Raji (cell line): ENCODE results near the gene RAB7A.

Experiments
- POLR2A ChIP-seq: IDR thresholded peaks from 2 replicates; pipeline ENCODE4 v1.6.1; 2011; ENCODE audit warnings: low read depth, low read length, control low read depth; ENCODE audit not compliant: insufficient read depth

Gene RAB7A

DNA sequence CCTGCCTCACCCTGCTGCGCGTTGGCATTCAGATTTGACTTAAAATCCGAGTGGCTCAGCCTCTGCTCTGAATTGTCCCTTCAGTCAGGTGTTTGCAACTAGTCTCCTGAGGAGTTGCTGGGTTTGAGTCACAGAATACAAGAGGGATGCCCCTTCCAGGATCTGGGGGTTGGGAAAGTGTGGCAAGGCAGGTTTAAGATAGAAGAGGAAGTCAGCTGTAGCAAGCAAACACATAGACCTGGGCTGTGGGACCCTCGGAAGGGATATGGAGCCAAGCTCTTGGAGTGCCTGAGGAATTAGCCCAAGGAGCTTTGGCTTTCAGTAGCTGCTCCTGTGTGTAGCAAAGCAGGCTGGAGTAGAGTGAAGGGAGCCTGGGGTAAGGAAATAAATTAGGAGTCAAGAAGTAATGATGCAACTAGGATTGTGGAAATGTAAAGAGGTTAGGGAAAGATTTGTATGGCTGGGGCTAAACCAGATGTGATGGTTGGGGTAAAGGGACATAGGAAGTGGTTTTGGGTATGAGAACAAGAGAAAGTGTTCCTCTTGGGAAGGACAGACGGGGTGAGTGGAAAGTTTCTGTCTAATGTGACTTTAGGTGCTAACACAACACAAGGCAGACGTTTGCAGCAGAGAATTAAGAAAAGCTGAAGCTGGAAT lies 41.2 kb downstream of the RAB7A start:
- no peak for TF ChIP-seq POLR2A

DNA sequence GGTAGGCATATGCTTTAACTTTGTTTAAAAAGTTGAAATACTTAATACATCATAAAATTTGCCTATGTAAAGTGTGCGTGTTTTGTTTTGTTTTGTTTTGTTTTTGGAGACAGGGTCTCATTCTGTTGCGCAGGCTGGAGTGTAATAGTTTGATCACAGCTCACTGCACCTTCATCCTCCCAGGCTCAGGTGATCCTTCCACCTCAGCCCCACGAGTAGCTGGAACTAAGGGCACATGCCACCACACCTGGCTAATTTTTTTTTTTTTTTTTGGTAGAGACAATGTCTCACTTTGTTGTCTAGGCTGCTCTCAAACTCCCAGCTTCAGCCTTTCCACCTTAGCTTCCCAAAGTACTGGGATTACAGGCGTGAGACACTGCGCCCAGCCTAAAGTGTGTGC lies 42.5 kb downstream of the RAB7A start:
- no peak for TF ChIP-seq POLR2A

DNA sequence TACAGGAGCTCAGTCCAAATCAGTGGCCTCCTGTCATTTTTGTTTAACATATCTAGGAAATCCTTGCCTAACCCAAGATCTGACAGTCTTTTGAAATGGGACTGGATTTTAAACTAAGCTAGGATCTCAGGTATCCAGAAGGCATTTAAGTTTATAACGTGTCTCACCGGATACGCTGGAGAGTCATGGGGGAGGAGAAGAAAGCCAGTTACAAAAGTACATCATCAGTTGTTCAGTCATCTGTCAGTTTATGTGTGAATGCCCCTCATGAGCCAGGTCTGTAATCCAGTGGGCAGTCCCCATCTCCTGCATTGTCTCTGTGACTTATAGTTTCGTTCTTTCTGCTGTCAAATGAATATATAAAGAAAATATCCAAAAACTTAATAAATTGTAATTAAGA lies 44.4 kb downstream of the RAB7A start:
- no peak for TF ChIP-seq POLR2A

DNA sequence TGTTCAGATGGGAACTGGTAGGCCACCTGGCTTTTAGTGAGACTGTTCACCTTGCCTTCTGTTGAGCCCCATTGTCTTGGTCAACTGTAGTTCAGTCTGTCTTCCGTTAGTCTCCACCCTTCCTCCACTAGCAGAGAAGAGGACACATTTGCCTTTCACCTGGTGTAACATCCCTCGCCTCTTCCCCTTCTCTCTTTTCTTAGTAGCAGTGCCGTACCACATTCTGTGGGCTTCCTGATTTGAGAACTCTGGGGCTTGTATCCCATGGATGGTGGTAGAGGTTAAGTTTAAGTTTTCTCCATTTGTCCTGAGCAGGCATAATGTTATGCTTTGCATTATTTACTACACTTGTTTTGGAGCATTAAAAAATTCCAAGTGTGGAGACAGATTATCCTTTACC lies 49.3 kb downstream of the RAB7A start:
- no peak for TF ChIP-seq POLR2A

DNA sequence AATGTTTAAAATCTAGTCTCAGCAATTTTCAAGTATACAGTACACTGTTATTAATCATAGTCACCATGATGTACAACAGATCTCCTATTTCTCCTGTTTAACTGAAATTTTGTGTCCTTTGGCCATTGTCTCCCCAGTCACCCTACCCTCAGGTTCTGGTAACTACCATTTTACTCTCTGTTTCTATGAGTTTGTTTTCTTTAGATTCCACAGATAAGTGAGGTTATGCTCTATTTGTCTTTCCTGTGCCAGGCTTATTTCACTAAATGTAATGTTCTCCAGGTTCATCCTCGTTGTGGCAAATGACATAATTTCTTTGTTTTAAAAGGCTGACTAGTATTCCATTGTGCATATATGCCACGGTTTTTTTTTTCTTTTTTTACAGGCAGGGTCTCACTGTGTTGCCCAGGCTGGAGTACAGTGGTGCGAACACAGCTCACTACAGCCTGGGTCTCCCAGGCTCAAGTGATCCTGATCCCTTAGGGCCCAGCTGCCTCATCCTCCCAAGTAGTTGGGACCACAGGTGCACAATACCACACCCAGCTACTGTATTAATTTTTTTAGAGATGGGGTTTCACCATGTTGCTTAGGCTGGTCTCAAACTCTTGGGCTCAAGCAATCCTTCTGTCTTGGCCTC lies 50.0 kb downstream of the RAB7A start:
- TF ChIP-seq POLR2A, result no peak

DNA sequence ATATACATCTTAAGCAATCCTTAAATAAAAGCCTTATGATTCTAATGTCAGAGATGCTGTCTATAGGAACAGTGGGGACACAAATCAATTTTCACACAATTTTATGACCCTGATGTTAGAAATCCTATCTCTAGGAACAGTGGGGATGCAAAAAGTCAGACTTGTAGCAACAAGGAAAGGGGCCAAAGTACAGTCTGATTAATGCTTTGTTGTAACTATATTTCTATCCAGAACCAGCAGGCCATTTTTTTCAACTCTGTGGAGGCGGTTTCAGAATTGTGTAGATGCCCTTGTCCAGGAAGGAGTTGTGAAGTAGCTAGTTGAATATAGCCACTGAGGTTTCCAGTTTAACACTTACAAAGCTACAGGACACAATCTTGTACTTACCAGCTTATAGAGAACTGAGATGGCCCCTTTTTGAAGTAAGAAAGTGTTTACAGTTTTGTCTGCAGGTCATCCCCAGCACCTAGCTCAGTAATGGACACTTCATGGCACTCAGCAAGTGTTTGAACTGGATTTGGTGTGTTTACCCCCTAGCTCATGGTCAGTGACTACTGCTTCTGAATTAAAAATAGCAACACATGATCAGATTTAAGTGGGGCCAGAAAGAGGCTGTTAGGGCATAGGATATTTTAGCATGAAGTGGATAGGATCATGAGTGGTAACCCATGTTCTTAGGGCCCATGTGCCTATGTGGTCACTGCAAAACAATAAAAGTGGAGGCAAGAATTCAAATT lies 54.3 kb downstream of the RAB7A start:
- no peak for TF ChIP-seq POLR2A

DNA sequence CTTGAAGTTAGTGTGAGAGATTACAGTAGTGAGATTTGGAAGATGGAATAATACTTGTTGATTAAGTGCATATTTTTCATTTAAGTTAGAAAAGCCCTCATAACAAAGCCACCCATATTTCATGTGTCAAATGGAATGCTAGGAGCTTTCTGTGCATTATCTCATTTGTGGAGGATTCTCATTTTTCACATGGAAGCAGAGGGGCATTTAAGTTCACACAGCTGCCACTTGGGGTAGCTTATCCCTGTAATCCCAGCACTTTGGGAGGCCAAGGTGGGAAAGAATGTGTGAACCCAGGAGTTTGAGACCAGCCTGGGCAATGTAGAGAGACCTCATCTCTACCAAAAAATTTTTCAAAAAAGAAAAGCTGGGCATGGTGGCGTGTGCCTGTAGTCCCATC lies 55.2 kb downstream of the RAB7A start:
- TF ChIP-seq POLR2A, result no peak

DNA sequence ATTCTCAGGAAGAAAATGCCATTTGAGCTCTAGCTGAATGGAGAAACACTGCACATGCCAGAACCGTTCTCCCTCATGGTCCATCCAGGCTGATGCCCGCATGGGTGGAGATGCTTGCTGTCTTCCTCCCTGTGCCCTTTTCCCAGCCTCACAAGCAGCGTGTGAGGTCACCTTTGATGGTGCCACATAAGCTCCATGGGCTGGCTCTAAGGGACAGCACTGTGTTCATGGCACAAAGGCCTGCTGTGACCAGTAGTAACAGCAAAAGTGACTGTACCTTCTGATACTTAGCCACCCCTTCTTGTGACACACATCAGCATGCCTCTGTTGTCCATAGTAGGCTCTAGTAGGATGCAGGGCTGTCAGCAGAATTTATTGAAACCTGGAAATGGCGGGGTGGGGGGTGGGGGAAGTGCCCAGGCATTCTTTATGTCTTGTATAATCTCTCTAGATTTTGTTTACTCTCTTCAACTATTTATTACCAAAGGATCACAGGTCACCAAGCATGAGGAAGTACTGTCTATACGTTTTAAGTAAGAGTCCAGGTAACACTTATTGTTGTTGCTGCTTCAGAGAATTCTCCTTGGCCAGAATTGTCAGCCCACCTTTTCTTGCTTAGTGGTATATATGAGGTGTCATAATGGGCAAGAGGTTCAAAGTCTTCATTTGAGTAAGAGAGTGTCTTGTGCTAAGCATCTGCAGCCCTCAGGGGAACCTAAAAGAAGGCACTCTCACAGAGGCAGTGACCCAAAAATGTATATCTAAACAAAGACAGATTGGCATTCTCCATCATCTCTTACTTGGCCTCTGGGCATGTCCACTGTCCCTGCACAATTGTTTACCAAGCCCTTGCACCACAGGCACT lies 56.5 kb downstream of the RAB7A start:
- no peak for TF ChIP-seq POLR2A

DNA sequence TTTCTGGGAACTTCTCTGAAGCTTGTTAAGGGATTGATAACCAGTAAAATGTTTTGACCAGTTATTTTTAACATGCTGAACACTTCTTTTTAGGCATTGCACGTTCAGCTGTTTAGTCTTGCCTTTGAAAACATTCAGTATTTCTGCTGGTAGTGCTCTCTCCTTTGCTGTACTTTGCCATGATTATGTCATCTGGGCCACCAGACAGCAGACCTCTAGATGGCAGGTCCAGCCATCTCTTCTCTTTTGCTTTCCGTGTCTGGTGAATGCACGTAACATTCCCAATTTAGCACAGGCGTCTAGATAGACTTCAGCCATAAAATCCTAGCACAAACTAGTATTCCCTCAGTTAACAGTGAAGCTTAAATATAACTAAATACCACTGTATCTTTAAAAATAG lies 57.8 kb downstream of the RAB7A start:
- no peak for TF ChIP-seq POLR2A

DNA sequence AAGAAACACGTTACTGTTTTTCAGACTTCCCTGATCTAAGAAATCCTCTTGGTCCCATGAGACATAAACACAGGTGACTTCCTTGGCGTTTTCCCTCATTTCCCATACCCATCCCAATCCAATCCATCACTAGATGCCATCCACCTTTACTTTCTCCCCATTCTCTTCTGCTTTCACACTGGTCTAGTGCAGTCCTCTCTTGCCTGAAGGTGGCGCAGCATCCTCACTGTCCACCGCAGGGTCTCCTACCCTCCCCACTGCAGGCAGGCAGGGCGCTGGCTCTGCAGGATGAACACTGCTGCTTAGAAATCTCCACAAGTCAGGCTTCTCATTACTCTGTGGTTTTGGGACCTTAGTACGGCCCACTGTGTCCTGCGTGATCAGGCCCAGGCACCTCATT lies 58.2 kb downstream of the RAB7A start:
- TF ChIP-seq POLR2A, result no peak

DNA sequence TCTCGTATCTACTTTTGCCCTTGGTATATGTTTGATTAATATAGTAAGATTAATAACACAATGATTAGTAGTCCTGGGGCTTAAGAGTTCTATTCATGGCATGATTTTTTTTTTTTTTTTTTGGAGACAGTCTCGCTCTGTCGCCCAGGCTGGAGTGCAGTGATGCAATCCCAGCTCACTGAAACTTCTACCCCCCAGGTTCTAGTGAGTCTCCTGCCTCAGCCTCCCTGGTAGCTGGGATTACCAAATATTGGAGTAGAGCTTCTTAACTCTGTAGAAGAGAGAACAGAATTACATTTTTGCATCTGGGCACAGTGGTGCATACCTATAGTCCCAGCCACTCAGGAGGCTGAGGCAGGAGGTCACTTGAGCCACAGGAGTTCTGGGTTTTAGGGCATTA lies 58.9 kb downstream of the RAB7A start:
- TF ChIP-seq POLR2A, result no peak

DNA sequence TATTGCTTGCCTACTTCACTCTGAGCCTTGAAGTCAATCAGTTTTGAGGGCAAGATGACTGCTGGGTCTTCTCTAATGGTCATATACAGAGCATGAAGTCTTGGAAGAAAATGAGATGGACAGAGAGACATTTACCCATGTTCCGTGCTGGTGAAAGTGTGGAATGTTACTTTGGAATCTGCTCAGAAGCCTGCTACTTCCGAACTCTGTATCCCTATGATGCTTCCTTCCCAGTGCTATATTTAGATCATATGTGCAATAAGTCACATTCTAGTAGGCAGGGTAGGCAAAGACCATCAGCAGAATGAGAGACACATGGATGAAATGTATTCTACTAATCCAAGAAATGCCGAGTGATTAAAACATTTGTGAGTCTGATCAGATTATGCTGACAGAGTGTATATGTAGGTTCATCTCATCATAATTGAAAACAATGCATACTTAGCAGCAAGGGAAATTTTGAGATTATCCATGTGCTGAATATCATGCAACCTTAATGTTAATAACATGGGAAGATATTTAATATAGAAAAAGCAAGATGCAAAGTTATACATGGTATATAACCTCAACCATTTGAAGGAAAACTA lies 60.5 kb downstream of the RAB7A start:
- no peak for TF ChIP-seq POLR2A

DNA sequence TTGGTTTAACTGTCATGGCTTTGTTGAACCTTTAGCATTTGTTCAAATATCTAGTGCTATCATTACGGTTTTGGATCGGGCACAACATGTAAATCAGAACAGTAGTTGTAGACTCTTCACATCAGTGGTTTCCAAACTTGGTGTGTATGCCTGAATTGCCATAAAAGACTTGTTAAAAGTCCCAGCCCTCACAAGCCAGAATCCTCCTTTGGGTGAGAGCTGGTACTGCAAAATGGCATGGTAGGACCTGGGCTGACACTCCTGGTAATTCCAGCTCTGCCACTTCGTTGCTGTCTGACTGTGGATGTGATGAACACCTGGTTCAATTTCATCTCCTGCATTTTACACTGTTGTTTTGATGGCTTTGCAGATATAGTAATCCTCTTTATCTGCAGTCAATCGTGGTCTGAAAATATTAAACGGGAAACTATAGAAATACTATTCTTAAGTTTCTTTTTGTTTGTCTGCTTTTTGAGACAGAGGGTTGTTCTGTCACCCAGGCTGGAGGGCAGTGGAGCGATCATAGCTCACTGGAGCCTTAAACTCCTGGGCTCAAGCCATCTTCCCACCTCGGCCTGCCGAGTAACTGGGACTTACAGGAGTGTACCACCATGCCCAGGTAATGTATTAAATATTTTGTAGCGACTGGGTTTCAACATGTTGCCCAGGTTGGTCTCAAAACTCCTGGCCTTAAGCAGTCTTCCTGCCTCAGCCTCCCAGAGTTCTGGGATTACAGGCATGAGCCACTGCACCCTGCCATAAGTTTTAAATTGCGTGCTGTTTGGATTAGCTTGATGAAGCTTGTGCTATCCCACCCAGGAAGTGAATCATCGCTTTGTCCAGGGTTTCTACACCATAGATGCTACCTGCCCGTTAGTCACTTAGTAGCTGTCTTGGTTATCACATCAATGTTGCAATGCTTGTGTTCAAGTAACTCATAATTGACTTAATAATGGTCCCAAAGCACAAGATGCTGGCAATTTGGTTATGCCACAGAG lies 61.6 kb downstream of the RAB7A start:
- no peak for TF ChIP-seq POLR2A
